PC-3 (cell line): Measurements from ENCODE around the gene GJA8. TPM values are rescaled to one million over a fixed set of nuclear protein-coding genes. Genes with fewer than 3 reads are reported as not detected.

ENCODE experiments used
- ATAC-seq: fragments of 200-7000 bp; cut with Tn5 transposase; 2 replicates; pipeline ENCODE4 v1.9.1; 2020; ENCODE audit warnings: mild to moderate bottlenecking, moderate library complexity
- BruUV-seq: library from RNA; stranded (reverse); fragments of 400-500 nt; replicated peaks from 2 replicates; lab custom pipeline; 2021; lab: Mats Ljungman, UMichigan
- CTCF ChIA-PET: fragments of 300-600 bp; sonication (Branson Sonifier 250); formaldehyde crosslinking; loops from one replicate; lab custom pipeline; 2022; ENCODE audit warnings: antibody characterized with exemption; lab: Charles Lee
- POLR2A ChIA-PET: fragments of 300-600 bp; sonication (Branson Sonifier 250); formaldehyde crosslinking; loops from one replicate; lab custom pipeline; 2022; ENCODE audit warnings: antibody characterized with exemption; ENCODE audit not compliant: unreplicated experiment; lab: Charles Lee
- DNase-seq: peaks from one replicate; pipeline ENCODE4 v3.0.0-alpha.2; 2015
- H2AFZ ChIP-seq: fragments of 300-600 bp; sonication (generic); 2 replicates; pipeline ENCODE4 v1.6.0; 2016; ENCODE audit warnings: antibody characterized with exemption, low read length
- H3F3A ChIP-seq: fragments of 300-600 bp; sonication (generic); one replicate; pipeline ENCODE4 v1.6.0; 2017; ENCODE audit warnings: antibody characterized with exemption, low read length, control low read depth, mild to moderate bottlenecking; ENCODE audit not compliant: unreplicated experiment
- H3K27ac ChIP-seq: fragments of 300-600 bp; sonication (generic); 2 replicates; pipeline ENCODE4 v1.5.1; 2016; ENCODE audit warnings: mild to moderate bottlenecking, low read length
- H3K27me3 ChIP-seq: fragments of 300-600 bp; sonication (generic); 2 replicates; pipeline ENCODE4 v1.6.1; 2016; ENCODE audit warnings: low read length, mixed read lengths
- H3K36me3 ChIP-seq: fragments of 300-600 bp; sonication (generic); 2 replicates; pipeline ENCODE4 v1.6.1; 2016; ENCODE audit warnings: low read depth, mixed run types, low read length, mixed read lengths
- H3K4me1 ChIP-seq: fragments of 300-600 bp; sonication (generic); 2 replicates; pipeline ENCODE4 v1.5.1; 2016; ENCODE audit warnings: low read length; ENCODE audit not compliant: insufficient read depth
- H3K4me2 ChIP-seq: fragments of 300-600 bp; sonication (generic); 2 replicates; pipeline ENCODE4 v1.6.0; 2016; ENCODE audit warnings: low read length
- H3K4me3 ChIP-seq: fragments of 300-600 bp; sonication (generic); 2 replicates; pipeline ENCODE4 v1.5.1; 2016; ENCODE audit warnings: mild to moderate bottlenecking, low read length, mixed read lengths
- H3K79me2 ChIP-seq: fragments of 300-600 bp; sonication (generic); 2 replicates; pipeline ENCODE4 v1.6.1; 2017; ENCODE audit warnings: low read length, mixed read lengths
- H3K9ac ChIP-seq: fragments of 300-600 bp; sonication (generic); 2 replicates; pipeline ENCODE4 v1.6.0; 2016; ENCODE audit warnings: mild to moderate bottlenecking, low read length
- H3K9me2 ChIP-seq: fragments of 300-600 bp; sonication (generic); replicated peaks from 2 replicates; pipeline ENCODE4 v1.6.1; 2016; ENCODE audit warnings: mixed run types, low read length, mixed read lengths
- H3K9me3 ChIP-seq: fragments of 300-600 bp; sonication (generic); 2 replicates; pipeline ENCODE4 v1.6.1; 2016; ENCODE audit warnings: low read length, mixed read lengths
- H4K20me1 ChIP-seq: fragments of 300-600 bp; sonication (generic); 2 replicates; pipeline ENCODE4 v1.6.1; 2016; ENCODE audit warnings: low read length, mixed read lengths
- CTCF ChIP-seq: fragments of 300-600 bp; sonication (generic); conservative IDR thresholded peaks from 2 replicates; pipeline ENCODE4 v1.5.1; 2017; ENCODE audit warnings: antibody characterized with exemption, low read depth, mild to moderate bottlenecking, low read length
- EZH2 ChIP-seq: fragments of 300-600 bp; sonication (generic); IDR thresholded peaks from one replicate; pipeline ENCODE4 v1.6.1; 2017; ENCODE audit warnings: antibody characterized with exemption, mild to moderate bottlenecking, low read length; ENCODE audit not compliant: unreplicated experiment
- EZH2phosphoT487 ChIP-seq: fragments of 300-600 bp; sonication (generic); IDR thresholded peaks from 2 replicates; pipeline ENCODE4 v1.6.1; 2018; ENCODE audit warnings: mild to moderate bottlenecking, antibody characterized with exemption, low read length, borderline replicate concordance
- intact Hi-C: fragments of 100-400 bp; cut with micrococcal nuclease; formaldehyde crosslinking; loops from 2 replicates; pipeline ENCODE4 v1.9.0; 2023
- total RNA-seq: library from RNA; depleted of rRNA; stranded (reverse); fragments of >200 nt; gene quantifications from 2 replicates; pipeline ENCODE4 v1.2.3, GENCODE V29; 2014

GJA8 gene
- total RNA-seq, 1 experiment from 2014 or later, result not detected

- POLR2A ChIA-PET, result no interaction called here
- peak; percentile 86 for ATAC-seq
- Histone ChIP-seq H2AFZ (peak overlapping the region; percentile 63), H4K20me1 (no peaks in the 10 kb centered on the region), H3K4me2 (peak overlapping the region; percentile 13; the same call in 1 of the 2 replicates), H3K4me1 (peaks cover 26% of the 10 kb centered on the region), H3K27ac (no peak overlapping the region), H3K9me3 (no peaks in the 10 kb centered on the region), H3K9ac (no peak overlapping the region), H3K27me3 (no peaks in the 10 kb centered on the region), H3K9me2 (no peaks in the 10 kb centered on the region), H3K79me2 (no peaks in the 10 kb centered on the region), H3F3A (no peaks in the 10 kb centered on the region), H3K4me3 (no peak overlapping the region), H3K36me3 (no peaks in the 10 kb centered on the region)
- intact Hi-C loops, result loop anchor here (1.0 to 10.0 kb wide), 7 partner anchors 166 to 615 kb away; no protein-coding TSS in a partner anchor
- peak; percentile 97 for DNase-seq
- TF ChIP-seq EZH2phosphoT487 (no peak), EZH2 (no peak), CTCF (peak; percentile 98)
- CTCF ChIA-PET, result no interaction called here
- no TSS peak for BruUV-seq
Measured at GRCh38 chr1:147890177-147890790, 12.3 kb upstream of the GJA8 start.

- BruUV-seq, result no TSS peak
- no peaks in the 10 kb centered on the region for H3F3A ChIP-seq
- H3K4me2 ChIP-seq, result no peak overlapping the region
- DNase-seq (no peak), ATAC-seq (no peak)
- POLR2A ChIA-PET, result no interaction called here
- peaks cover 32% of the 10 kb centered on the region for H3K4me1 ChIP-seq
- no peak overlapping the region for H2AFZ ChIP-seq
- H3K36me3 ChIP-seq, result no peaks in the 10 kb centered on the region
- TF ChIP-seq EZH2 (no peak), CTCF (no peak), EZH2phosphoT487 (no peak)
- no peak overlapping the region for H3K9ac ChIP-seq
- no peaks in the 10 kb centered on the region for H3K27me3 ChIP-seq
- H3K4me3 ChIP-seq, result no peak overlapping the region
- no peaks in the 10 kb centered on the region for H3K9me3 ChIP-seq
- intact Hi-C loops, result loop anchor here (2.0 to 10.0 kb wide), 4 partner anchors 174 to 616 kb away; no protein-coding TSS in a partner anchor
- H3K79me2 ChIP-seq, result no peaks in the 10 kb centered on the region
- H4K20me1 ChIP-seq, result no peaks in the 10 kb centered on the region
- no peaks in the 10 kb centered on the region for H3K9me2 ChIP-seq
- CTCF ChIA-PET, result interaction anchor here (2.3 kb wide), 1 partner anchor 174 kb away, joined by 15 read pairs; no protein-coding TSS in a partner anchor
- no peak overlapping the region for H3K27ac ChIP-seq
Measured at GRCh38 chr1:147891088-147891487, 11.5 kb upstream of the GJA8 start.

GRCh38 chr1:147892216-147892615, 10.4 kb upstream of the GJA8 start:
- no peak overlapping the region for H3K9ac ChIP-seq
- no TSS peak for BruUV-seq
- peak; percentile 51 for DNase-seq
- TF ChIP-seq EZH2phosphoT487, result no peak
- TF ChIP-seq CTCF, result no peak
- TF ChIP-seq EZH2, result no peak
- H2AFZ ChIP-seq, result peak overlapping the region; percentile 36
- no peaks in the 10 kb centered on the region for H3K27me3 ChIP-seq
- intact Hi-C loops, result loop anchor here (5.0 to 10.0 kb wide), 2 partner anchors 265 to 617 kb away; no protein-coding TSS in a partner anchor
- H3K9me2 ChIP-seq, result no peaks in the 10 kb centered on the region
- ChIA-PET POLR2A (no interaction called here), CTCF (interaction anchor here (0.5 to 2.3 kb wide), 10 partner anchors 23 to 380 kb away, joined by 3 to 15 read pairs (median 4); no protein-coding TSS in a partner anchor)
- H4K20me1 ChIP-seq, result no peaks in the 10 kb centered on the region
- no peaks in the 10 kb centered on the region for H3K9me3 ChIP-seq
- H3K79me2 ChIP-seq, result no peaks in the 10 kb centered on the region
- peak; percentile 22 for ATAC-seq
- peak overlapping the region; percentile 30 for H3K4me2 ChIP-seq
- peaks cover 35% of the 10 kb centered on the region for H3K4me1 ChIP-seq
- H3K4me3 ChIP-seq, result no peak overlapping the region
- no peaks in the 10 kb centered on the region for H3F3A ChIP-seq
- H3K36me3 ChIP-seq, result no peaks in the 10 kb centered on the region
- H3K27ac ChIP-seq, result peak overlapping the region; percentile 8
